Gastroesophageal sphincter (tissue), 4 donors: ENCODE data around the gene NEDD4L. TPM values are rescaled to one million over a fixed set of nuclear protein-coding genes. Genes with fewer than 3 reads are reported as not detected.

Experiments used
- ATAC-seq: fragments of 150-250 bp; one replicate; pipeline ENCODE4 v1.9.1; 2016; ENCODE audit warnings: mild to moderate bottlenecking, moderate library complexity
- H3K27ac ChIP-seq, 4 donors: fragments of 200-600 bp; sonication (generic) in 3 of 4; 1 replicate in 3 of 4; 2 replicates in 1 of 4; pipeline ENCODE4 v1.5.1; 2016 to 2019
- H3K27me3 ChIP-seq: fragments of 200-600 bp; sonication (generic); one replicate; pipeline ENCODE4 v1.5.1; 2019
- H3K36me3 ChIP-seq, 2 donors: fragments of 200-600 bp; sonication (generic); one replicate each; pipeline ENCODE4 v1.5.1; 2019; ENCODE audit warnings: control low read depth in 1 of 2
- H3K4me1 ChIP-seq, 3 donors: fragments of 200-600 bp; sonication (generic); 1 replicate in 2 of 3; 2 replicates in 1 of 3; pipeline ENCODE4 v1.5.1; 2016 to 2019; ENCODE audit warnings: control low read depth in 2 of 3
- H3K4me3 ChIP-seq, 2 donors: fragments of 200-600 bp; sonication (generic); one replicate each; pipeline ENCODE4 v1.5.1; 2019; ENCODE audit warnings: mild to moderate bottlenecking in 1 of 2, moderate library complexity in 1 of 2
- H3K9me3 ChIP-seq, 3 donors: fragments of 200-600 bp; sonication (generic); one replicate each; pipeline ENCODE4 v1.5.1; 2017 to 2019; ENCODE audit warnings: control low read depth in 2 of 3
- CTCF ChIP-seq, 4 experiments: fragments of 200-600 bp in 2 of 4; fragments of 450-650 bp in 2 of 4; sonication (generic) in 1 of 4; IDR thresholded peaks; one replicate each; pipeline ENCODE4 v1.5.1; 2017 to 2019; ENCODE audit warnings: antibody characterized with exemption in 4 of 4, mild to moderate bottlenecking in 2 of 4, moderate library complexity in 2 of 4
- EP300 ChIP-seq: sonication (generic); formaldehyde crosslinking; IDR thresholded peaks from one replicate; pipeline ENCODE4 v1.6.1; 2017; ENCODE audit warnings: antibody characterized with exemption, mild to moderate bottlenecking
- POLR2A ChIP-seq, 2 donors: fragments of 450-650 bp; IDR thresholded peaks; one replicate each; pipeline ENCODE4 v1.6.1; 2017; ENCODE audit warnings: antibody characterized with exemption in 2 of 2, mild to moderate bottlenecking in 2 of 2, moderate library complexity in 1 of 2
- POLR2AphosphoS5 ChIP-seq: sonication (generic); formaldehyde crosslinking; IDR thresholded peaks from one replicate; pipeline ENCODE4 v1.6.1; 2017; ENCODE audit warnings: antibody characterized with exemption
- WGBS, 2 donors: methylation state at CpG; one replicate each; pipeline ENCODE4 v1.1.5; 2018; ENCODE audit warnings: low coverage in 1 of 2; 5-methylcytosine and 5-hydroxymethylcytosine counted together
- total RNA-seq, 4 donors: library from RNA; depleted of rRNA; stranded (reverse); fragments of >200 nt; gene quantifications; one replicate each; pipeline ENCODE4 v1.1.0, GENCODE V29; 2016

The NEDD4L gene
- total RNA-seq, 4 donors from 2014 or later, result 37.0 to 50.9 (median 43.0) TPM

GRCh38 chr18:58241877-58242276 lies 197.9 kb downstream of the NEDD4L start:
- WGBS, 2 donors, result 19 to 29% methylated on average over 6 of the region's 6 CpGs
- peak; percentile 46 for ATAC-seq

GRCh38 chr18:58242435-58242834 lies 198.4 kb downstream of the NEDD4L start:
- H3K4me3 ChIP-seq, result no peak overlapping the region
- no peaks in the 10 kb centered on the region for H3K36me3 ChIP-seq
- peaks cover 0 to 26% (median 4%) of the 10 kb centered on the region in 3 donors for H3K4me1 ChIP-seq
- H3K27me3 ChIP-seq, result no peaks in the 10 kb centered on the region
- H3K27ac ChIP-seq, result peak overlapping the region in 1 of 4 donors; percentile 11
- 90 to 96% methylated on average over 9 to 11 of the region's 12 CpGs for WGBS, 2 donors
- H3K9me3 ChIP-seq, result no peaks in the 10 kb centered on the region
- no peak for TF ChIP-seq POLR2AphosphoS5
- TF ChIP-seq CTCF (IDR thresholded peaks at IDR 0.05), result no peak
- no peak for TF ChIP-seq EP300
- no peak for TF ChIP-seq POLR2A (IDR thresholded peaks at IDR 0.05)
- no peak for ATAC-seq

More at GRCh38 chr18:58241877-58242276, 197.9 kb downstream of the NEDD4L start:
- peak overlapping the region in 1 of 4 donors; percentile 11 for H3K27ac ChIP-seq
- H3K27me3 ChIP-seq, result no peaks in the 10 kb centered on the region
- peaks cover 0 to 20% (median 0%) of the 10 kb centered on the region in 3 donors for H3K4me1 ChIP-seq
- H3K4me3 ChIP-seq, result no peak overlapping the region
- H3K36me3 ChIP-seq, result no peaks in the 10 kb centered on the region
- H3K9me3 ChIP-seq, result no peaks in the 10 kb centered on the region
- no peak for TF ChIP-seq POLR2A (IDR thresholded peaks at IDR 0.05)
- peak; percentile 5 for TF ChIP-seq POLR2AphosphoS5
- no peak for TF ChIP-seq EP300

GRCh38 chr18:58242968-58243367 lies 198.9 kb downstream of the NEDD4L start:
- Histone ChIP-seq H3K9me3 (no peaks in the 10 kb centered on the region), H3K27ac (no peak overlapping the region), H3K4me3 (no peak overlapping the region), H3K27me3 (no peaks in the 10 kb centered on the region), H3K4me1 (peaks cover 0 to 31% (median 7%) of the 10 kb centered on the region in 3 donors), H3K36me3 (no peaks in the 10 kb centered on the region)
- 84 to 91% methylated on average over 4 to 5 of the region's 5 CpGs for WGBS, 2 donors
- ATAC-seq, result no peak
- TF ChIP-seq EP300, result no peak
- TF ChIP-seq POLR2AphosphoS5, result no peak
- no peak for TF ChIP-seq POLR2A (IDR thresholded peaks at IDR 0.05)
- TF ChIP-seq CTCF (IDR thresholded peaks at IDR 0.05), result no peak

GRCh38 chr18:58243401-58243800 lies 199.4 kb downstream of the NEDD4L start:
- ATAC-seq, result no peak
- H3K27me3 ChIP-seq, result no peaks in the 10 kb centered on the region
- no peaks in the 10 kb centered on the region for H3K36me3 ChIP-seq
- WGBS, 2 donors, result 100% methylated on average over 3 to 4 of the region's 5 CpGs
- H3K27ac ChIP-seq, result no peak overlapping the region
- TF ChIP-seq POLR2AphosphoS5, result no peak
- TF ChIP-seq EP300, result no peak
- no peak for TF ChIP-seq POLR2A (IDR thresholded peaks at IDR 0.05)
- no peak for TF ChIP-seq CTCF (IDR thresholded peaks at IDR 0.05)
- peaks cover 0 to 35% (median 7%) of the 10 kb centered on the region in 3 donors for H3K4me1 ChIP-seq
- H3K4me3 ChIP-seq, result no peak overlapping the region
- H3K9me3 ChIP-seq, result no peaks in the 10 kb centered on the region

GRCh38 chr18:58247363-58247834 lies 203.4 kb downstream of the NEDD4L start:
- Histone ChIP-seq H3K9me3 (no peaks in the 10 kb centered on the region), H3K36me3 (no peaks in the 10 kb centered on the region), H3K27ac (peak overlapping the region in 3 of 4 donors; percentile 56 to 71 (median 59)), H3K27me3 (no peaks in the 10 kb centered on the region), H3K4me1 (peaks cover 0 to 34% (median 7%) of the 10 kb centered on the region in 3 donors), H3K4me3 (peak overlapping the region in 1 of 2 donors; percentile 31)
- ATAC-seq, result no peak
- no peak for TF ChIP-seq CTCF (IDR thresholded peaks at IDR 0.05)
- no peak for TF ChIP-seq POLR2AphosphoS5
- TF ChIP-seq POLR2A (IDR thresholded peaks at IDR 0.05), result no peak
- TF ChIP-seq EP300, result no peak
- WGBS, 2 donors, result 8 to 18% methylated on average over 7 to 14 of the region's 20 CpGs
